Urothelium cell line (cell line): ENCODE data around the gene SMG6.
"Not testable (repeated sequence)": the region's sequence is repeated elsewhere in the genome, so short reads cannot be mapped to it uniquely, and the experiment has no call there.

ENCODE experiments used
- DNase-seq: peaks from one replicate; pipeline ENCODE4 v3.0.0; 2011; ENCODE audit warnings: low spot score, mixed read lengths
- FAIRE-seq: peaks from 2 replicates; lab custom pipeline; 2011; peaks lifted over from hg19 to GRCh38; lab: Jason Lieb, UNC

Gene SMG6

DNA sequence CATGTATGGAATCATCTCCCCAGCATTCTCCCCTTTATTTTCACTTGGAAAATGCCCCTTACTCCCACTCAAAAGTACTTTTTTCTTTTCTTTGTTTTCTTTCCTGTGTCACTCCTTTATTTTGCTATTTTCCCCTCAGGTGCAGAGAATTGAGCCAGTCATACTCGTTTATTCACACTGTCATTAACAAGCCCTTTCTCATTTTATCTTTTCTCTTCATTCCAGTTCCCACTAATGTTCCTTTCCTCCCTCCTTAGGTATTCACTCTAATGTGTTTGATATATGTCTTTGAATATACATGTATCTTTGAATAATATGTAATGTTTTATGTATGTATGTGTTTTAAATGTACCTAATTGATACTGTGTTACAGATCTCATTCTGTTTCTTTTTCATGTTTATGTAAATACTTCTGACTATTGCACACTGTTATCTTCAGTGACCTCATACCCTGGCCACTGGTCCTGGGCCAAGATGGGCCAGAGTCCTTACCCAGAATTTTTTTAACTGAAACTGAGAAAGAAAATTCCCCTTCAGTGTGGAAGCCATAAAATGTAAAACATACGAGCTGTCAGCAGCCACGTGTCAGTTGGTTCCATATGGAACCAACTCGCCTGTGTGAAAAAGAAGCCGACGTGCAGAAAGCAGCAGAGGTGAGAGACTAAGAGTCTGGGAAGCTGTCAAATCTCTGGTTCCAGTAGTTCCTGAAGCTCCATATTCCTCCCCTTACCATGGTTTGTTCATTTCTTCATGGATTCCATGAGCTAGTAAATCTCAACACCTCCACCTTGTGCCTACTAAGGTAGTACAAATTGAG is 6.0 kb upstream of the SMG6 start:
- FAIRE-seq (no peak), DNase-seq (no peak)

DNA sequence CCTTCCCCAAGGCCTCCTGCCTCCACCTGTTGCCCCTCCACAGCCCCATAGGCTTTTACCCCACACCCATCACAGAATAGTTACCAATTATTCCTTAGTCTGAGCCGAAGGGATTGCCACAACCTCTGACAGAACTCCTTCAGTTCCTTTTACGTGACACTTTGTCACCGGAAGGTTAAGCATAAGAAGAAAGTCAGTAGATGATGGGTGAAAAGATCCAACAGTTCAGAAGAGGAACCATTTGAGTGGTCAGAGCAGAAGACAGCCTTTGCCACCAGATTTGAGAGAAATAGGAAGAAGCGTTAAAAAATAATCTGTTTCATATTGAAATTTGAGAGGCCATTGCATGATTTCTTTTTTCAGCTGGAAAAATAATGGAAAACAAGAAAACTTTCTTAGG is 1.3 kb upstream of the SMG6 start:
- FAIRE-seq: no peak

DNA sequence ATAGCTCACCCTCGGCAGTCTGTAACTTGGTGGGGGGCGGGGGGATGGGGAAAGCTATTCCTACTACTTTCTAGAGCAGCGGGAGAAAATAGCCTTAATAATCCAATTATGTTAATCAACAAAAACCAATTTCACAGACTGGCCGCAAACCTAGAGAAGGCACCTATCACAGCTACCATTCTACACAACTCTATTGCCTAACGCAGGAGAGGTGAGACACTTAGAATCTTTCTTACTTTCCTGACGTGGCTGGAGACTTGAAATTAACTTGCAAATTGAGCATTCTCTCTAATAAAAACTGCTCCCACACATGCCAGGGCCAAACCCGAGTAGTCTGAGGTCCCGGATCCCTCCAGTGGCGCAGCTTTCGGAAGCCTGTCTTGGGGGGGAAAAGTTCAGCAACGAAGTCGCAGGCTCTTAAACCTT is 794 bp downstream of the SMG6 start:
- DNase-seq (no peak), FAIRE-seq (no peak)

More for the DNA sequence above, 1.3 kb upstream of the SMG6 start:
- no peak for DNase-seq

DNA sequence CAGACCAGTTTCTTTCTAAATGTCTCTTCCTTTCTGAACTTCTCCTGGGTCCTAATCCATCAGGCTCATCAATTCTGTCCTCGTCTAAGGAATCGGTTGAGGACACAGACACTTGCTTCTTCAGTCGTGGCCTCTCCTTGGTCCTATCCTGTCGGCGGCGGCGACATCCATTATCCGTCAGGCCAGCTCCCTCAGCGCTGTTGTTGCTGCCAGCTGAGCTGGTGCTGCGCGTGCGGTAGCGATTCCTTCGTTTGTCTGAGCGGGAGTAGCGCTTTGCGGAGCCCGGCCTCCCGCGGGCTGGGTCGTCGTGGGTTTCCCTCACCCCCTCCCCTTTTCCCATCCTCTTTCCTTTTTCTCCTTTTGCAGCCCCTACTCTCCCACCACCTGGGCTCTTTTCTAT is 3.8 kb downstream of the SMG6 start:
- FAIRE-seq (no peak), DNase-seq (no peak)

DNA sequence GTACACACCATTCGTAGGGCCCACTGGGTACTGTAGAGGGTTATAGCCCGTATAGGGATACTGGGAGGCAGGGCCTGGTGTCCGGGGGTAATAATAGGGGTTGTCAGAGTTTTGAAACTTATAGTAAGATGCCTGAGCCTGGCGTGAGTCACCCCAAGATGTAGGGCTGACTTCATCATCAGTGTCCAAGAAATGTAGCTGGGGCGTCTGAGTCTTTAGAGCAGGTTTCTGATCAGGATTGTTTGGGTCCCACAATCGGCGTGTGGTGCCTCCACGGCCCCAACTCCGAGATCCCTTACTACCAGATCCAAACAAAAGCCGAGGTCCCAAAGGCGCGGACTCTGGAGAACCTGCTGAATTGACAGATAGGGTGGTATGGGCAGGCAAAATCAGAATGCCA is 4.4 kb downstream of the SMG6 start:
- DNase-seq (no peak), FAIRE-seq (no peak)

DNA sequence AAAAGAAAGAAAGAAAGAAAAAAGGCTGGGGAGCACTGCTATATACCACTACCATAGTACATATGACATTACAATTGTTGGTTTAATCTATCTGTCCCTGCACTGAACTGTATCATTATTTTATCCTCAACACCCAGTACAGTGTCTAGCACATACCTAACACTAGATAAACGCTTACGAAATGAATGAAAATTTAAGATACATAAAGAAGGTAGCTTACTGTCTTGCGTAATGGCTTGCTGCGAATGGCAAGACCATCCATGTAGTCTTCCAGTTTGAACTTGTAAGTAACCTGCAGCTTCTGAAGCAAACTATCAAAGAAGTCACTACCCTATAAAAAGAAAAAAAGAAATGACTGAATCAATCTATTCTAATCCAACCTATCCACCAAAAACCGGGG is 6.6 kb downstream of the SMG6 start:
- FAIRE-seq: no peak
- DNase-seq: no peak

DNA sequence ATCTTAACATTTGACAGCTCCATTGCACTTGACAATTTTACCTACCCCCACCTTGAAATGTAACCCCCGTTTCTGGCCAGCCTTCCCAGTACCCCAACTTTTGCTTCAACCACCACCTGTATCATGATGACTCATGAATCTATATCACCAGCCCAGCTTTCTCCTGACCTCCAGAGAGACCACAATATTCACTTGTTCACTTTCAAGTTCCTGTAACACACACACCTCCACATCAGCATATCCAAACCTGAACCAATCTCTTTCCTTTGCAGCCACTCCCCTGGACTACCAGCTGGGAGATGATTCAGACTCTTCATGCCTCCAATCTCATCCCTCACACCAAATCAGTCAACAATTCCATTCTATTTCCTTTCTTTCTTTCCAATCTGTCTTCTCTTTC is 8.0 kb downstream of the SMG6 start:
- no peak for FAIRE-seq
- no peak for DNase-seq

DNA sequence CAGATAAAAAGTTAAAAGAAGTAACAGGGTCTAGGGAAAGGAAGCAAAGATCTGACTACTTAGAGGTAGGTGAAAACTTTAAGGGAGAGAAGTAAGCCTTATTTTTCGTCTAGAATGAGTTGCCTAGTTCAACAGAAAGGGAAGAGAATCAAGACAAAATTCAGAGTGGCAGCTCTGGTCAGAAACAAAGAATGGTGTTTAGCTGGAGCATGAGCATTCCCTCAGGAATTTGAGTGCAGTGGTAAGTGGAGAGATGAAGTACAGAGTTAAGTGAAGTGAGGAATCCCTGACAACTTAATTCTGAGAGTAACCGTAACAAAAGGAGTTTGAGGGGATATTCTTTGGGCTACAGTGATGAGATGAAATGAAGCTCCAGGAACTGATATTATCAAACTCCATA is 11.5 kb downstream of the SMG6 start:
- FAIRE-seq: no peak
- no peak for DNase-seq

DNA sequence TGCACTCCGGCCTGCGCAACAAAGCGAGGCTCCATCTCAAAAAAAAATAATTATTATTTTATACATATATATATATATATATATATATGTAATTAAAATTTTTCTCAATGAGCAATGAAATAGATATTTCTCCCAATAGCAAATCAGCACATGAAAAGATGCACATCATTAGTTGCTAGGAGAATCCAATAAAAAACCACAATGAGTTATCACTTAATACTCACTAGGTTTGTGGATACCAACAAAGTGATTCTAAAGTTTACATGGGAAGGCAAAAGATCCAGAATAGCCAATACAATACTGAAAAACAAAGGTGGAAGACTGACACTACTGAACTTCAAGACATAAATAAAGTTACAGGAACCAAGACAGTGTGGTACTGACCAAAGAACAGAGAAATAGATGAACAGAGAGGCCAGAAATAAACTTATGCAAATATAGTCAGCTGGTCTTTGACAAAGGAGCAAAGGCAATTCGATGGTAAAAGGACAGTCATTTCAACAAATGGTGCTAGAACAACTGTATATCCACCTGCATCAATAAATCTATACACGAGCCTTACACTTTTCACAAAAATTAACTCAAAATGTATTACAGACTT is 13.6 kb downstream of the SMG6 start:
- FAIRE-seq (no peak), DNase-seq (no peak)

DNA sequence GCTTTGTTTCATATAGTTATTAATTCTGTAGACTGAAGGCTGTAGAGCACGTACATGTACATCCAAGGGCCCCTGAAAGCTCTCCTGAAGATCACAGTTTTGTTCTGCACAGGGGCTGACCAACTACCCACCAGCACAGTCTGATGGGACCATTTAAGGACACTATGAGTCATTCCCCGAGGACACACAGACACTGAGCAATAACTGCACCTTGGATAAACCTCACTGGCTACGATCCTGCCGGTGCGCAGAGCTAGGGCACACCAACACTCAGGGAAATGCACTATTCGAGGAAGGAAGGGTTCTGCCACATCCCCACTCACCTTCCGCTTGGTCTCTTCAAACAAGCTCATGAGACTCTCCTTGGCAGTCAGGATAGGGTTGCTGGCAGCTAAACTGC is 20.3 kb downstream of the SMG6 start:
- DNase-seq: no peak
- FAIRE-seq: no peak

DNA sequence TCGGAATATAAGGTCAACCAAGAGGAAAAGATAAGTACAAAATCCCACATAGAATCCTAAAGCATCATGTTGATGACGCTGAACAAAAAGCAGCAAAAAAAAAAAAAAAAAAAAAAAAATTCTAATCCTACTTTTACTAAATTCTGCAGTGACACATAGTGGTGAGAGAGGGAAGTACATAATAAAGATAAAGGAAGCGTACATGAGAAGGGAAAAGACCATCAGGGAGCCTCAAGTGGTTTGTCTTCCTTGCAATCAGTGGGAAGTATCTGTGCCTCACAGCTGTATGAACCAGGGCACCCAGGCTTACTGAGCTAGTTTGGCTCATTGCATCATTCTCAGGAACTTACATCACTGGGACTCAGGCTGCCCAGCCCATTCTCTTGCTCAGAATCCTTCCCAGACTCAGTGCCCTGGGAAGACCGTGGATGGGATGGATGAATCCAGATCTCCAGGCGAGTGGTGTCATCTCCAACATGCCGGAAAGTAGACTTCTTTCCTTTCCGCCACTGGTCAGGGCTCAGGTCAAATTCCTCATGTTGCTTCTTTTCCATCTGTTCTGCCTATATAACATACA is 21.2 kb downstream of the SMG6 start:
- FAIRE-seq (no peak), DNase-seq (peak; percentile 34)

DNA sequence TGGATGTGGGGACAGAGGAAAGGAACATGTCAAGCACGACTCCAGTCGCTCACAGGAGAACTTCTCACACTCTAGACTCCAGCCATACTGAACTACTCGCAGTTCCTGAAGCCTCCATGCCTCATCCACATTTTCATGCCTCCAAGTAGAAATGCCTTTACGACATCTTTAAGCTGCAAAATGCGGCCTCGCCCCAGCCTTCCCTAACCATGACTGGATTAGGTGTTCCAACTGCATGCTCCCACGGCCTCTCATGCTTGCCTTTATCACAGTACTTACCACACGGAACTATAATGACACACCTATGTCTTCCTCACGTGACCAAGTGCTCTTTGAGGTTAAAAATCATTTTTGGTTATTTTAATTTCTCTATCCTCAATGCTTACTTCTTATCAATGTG is 23.9 kb downstream of the SMG6 start:
- no peak for DNase-seq
- no peak for FAIRE-seq

DNA sequence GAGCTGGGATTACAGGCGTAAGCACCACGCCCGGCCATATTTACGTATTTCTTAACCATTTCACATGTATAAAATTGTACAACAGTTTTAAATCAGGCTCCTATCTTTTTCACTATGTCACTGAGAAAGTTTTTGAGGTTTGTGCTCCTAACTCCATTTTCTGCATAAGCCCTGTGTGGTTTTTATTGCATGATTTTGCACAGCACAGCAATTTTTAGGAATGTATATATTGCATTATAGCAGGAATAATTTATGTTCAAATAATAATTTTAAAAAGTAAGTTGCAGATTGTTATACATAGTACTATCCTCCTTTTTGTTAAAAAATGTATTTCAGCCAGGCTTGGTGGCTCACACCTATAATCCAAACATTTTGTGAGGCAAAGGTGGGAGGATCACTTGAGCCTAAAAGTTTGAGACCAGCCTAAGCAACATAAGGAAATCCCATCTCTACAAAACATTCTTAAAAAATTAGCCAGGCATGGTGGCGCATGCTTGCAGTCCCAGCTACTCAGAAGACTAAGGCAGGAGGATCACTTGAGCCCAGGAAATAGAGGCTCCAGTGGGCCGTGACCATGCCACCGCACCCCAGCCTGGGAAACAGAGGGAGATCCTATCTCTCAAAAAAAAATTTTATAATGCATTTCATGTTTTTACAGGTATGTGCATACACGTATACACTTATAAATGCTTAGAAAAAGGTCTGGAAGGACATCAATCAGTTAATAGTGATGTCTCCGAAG is 26.0 kb downstream of the SMG6 start:
- no peak for FAIRE-seq
- DNase-seq: no peak

DNA sequence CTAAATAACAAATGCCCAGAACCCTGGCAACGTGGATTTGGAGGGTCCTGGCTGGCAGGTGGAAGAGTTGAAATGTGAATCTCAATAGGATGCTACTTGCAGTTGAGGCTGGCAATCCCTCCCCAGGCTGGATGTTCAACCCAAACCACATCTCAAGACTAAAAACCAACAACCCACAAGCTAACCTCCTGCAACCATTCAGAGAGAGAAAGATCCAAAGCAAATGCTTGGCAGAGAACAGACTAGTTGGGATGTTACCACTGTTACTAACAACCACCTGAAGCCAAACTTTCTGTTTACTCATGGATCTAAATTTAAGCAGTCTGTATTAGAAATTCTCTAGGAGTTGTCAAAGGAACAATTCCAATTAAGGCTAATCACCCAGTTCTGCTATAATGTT is 27.9 kb downstream of the SMG6 start:
- DNase-seq: no peak
- no peak for FAIRE-seq

DNA sequence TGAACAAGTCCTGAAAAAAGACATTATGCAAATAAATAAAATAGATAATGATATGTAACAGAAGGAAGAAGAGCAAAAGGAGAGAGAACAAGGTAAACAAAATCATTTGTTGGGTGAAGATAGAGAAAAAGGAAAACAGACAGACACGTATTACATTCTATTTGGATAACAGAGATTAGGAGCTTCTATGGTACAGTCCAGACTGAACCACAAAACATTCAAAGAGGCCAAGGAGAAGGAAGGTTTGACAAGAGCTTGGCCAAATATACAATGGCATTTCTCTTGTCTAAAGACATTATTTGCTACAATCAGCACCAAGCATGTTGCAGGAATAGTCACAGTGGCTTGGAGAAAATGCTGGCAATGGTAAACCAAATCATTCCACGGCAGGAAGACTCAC is 29.2 kb downstream of the SMG6 start:
- DNase-seq (no peak), FAIRE-seq (no peak)

DNA sequence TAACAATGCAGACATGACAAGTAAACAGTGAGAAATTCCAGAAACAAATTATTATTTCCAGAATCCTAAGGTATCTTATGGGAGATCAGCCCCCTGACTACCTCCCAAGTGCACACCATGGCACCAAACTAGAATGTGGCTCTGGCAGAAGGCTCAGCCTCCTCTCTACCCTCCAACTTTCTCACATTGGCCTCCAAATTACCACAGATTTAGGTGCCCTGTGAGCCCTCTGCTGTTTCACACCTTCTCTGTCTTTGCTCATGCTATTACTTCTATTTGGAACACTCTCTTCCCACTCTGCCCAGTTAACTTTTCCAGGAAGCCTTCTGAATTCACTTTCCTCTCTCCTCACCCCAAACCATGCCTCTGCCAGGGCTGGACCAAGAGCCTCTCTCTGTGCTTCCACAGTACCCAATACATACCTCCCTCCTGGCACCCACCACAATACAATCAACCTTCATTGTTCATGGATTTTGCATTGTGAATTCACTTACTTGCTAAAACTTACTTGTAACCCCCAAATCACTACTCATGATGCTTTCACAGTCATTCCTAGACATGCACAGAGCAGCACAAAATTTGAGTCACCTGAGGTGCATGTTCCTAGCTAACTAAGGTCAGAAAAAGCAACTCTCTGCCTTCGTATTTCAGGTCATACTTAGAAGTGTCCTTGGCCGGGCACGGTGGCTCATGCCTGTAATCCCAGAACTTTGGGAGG is 31.4 kb downstream of the SMG6 start:
- DNase-seq: no peak
- no peak for FAIRE-seq

DNA sequence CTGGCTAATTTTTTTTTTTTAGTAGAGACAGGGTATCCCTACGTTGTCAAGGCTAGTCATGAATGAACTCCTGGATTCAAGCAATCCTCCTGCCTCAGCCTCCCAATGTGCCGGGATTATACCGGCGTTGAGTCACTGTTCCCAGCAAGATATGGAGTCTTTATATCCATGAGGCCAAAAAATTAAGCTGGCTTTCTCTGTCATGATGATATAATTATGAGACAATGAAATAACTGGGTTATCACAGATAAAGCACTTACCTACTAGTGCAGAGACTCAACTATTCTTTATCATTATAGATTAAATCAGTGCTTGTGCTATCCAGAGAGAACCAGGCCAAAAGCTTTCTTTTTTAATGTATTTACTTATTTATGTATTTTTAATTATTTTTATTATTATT is 36.2 kb downstream of the SMG6 start:
- DNase-seq (no peak), FAIRE-seq (no peak)

DNA sequence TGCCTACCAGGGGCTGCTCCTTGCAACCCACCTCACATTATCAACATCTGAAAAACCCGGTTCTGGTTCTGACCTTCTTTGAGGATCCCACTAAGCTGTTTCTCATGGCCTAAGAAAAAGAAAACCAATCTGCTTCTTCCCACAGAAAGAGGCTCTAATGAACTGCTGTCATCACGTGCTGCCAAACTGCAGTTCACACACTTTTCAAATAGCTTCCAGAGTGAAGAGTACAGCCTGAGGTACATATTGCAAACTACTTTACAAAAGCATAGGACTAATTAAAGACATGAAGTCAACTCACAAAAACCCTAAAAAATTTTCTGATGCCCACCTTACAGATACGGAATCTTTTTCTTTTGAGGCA is 36.7 kb downstream of the SMG6 start:
- no peak for DNase-seq
- FAIRE-seq: no peak

DNA sequence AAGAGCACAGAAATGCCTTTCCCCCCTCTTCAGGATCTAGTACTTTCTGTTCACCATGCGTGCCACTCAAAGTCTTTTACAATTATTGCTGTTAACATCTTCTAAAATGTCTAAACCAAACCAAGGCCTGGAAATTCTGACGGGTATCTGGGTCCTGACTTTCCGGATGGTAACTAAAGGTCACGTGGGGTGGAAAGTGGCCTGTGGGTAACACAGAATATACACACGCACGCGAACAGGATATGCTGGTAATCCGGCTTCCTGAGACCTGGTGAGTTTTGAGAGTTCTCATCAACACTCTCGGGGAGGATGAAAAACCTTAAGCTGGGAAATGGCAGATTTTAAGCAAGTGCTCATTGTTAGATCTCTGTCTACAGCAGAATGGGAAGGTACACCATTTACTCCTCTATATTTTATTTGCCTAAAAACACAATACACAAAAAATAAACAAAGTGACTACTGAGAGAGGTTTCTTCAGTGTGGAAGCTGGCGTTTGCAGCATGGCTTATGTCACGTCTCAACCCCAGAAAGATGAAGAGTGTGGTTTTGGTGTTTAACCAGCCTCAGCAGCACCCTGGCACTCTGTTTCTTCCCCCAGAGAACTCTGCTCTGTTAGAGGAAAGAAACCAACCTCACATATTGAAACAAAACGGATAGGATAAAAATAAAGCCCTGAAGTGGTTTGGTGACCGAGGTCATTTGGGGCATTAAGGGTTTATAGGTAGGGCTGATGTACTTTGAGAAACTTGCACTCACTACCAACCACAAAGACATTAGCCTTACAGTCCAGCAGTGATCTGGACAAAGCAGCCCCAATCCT is 37.3 kb downstream of the SMG6 start:
- no peak for DNase-seq
- no peak for FAIRE-seq

DNA sequence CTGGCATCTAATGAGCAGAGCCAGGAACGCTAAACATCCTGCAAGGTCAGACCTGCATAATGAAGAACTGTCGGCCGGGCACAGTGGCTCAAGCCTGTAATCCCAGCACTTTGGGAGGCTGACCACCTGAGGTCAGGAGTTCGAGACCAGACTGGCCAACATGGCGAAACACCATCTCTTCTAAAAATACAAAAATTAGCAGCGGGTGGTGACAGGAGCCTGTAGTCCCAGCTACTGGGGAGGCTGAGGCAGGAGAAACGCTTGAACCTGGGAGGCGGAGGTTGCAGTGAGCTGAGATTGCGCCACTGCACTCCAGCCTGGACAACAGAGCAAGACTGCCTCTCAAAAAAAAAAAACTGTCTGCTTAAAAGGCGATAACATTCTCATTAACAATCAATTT is 38.4 kb downstream of the SMG6 start:
- FAIRE-seq, DNase-seq: not testable (repeated sequence)
